ENCODE results near the gene ATP11A.

DNA sequence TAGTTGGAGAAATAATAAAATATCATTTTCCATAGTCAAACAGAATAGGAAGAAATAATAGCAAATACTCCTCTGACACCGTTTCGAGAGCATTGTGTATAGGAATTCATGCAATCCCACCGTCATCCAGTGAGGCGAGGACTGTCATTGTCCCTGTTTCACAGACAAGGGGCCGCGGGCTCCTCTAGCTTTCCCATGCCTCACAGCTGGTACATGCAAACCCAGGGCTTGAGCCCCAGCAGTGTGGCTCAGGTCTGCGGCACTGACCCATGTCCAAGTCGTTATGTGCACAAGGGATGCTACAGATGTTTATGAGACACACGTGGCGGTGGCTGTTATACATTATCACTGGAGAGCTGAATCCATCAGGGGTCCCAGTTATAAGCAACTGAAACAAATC is 18.5 kb upstream of the ATP11A start:
- TF ChIP-seq, protein P1, sequence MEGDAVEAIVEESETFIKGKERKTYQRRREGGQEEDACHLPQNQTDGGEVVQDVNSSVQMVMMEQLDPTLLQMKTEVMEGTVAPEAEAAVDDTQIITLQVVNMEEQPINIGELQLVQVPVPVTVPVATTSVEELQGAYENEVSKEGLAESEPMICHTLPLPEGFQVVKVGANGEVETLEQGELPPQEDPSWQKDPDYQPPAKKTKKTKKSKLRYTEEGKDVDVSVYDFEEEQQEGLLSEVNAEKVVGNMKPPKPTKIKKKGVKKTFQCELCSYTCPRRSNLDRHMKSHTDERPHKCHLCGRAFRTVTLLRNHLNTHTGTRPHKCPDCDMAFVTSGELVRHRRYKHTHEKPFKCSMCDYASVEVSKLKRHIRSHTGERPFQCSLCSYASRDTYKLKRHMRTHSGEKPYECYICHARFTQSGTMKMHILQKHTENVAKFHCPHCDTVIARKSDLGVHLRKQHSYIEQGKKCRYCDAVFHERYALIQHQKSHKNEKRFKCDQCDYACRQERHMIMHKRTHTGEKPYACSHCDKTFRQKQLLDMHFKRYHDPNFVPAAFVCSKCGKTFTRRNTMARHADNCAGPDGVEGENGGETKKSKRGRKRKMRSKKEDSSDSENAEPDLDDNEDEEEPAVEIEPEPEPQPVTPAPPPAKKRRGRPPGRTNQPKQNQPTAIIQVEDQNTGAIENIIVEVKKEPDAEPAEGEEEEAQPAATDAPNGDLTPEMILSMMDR (IDR thresholded peaks at IDR 0.05 in 2 of 3, conservative IDR thresholded peaks at IDR 0.05 in 1 of 3; ENCODE audit: borderline replicate concordance in 1 of 3, insufficient read depth in 1 of 3, low read depth in 2 of 3, low read length in 2 of 3) = no peak
- TF ChIP-seq, protein P2, sequence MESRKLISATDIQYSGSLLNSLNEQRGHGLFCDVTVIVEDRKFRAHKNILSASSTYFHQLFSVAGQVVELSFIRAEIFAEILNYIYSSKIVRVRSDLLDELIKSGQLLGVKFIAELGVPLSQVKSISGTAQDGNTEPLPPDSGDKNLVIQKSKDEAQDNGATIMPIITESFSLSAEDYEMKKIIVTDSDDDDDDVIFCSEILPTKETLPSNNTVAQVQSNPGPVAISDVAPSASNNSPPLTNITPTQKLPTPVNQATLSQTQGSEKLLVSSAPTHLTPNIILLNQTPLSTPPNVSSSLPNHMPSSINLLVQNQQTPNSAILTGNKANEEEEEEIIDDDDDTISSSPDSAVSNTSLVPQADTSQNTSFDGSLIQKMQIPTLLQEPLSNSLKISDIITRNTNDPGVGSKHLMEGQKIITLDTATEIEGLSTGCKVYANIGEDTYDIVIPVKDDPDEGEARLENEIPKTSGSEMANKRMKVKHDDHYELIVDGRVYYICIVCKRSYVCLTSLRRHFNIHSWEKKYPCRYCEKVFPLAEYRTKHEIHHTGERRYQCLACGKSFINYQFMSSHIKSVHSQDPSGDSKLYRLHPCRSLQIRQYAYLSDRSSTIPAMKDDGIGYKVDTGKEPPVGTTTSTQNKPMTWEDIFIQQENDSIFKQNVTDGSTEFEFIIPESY (IDR thresholded peaks at IDR 0.05; ENCODE audit: extremely low read depth, insufficient replicate concordance, low read length) = no peak
- no peak for TF ChIP-seq EZH2 (IDR thresholded peaks at IDR 0.05)
- TF ChIP-seq SIN3A (IDR thresholded peaks at IDR 0.05; ENCODE audit: low read depth) = no peak
- no peak for TF ChIP-seq JUND (IDR thresholded peaks at IDR 0.05)
- no peak for TF ChIP-seq CEBPB (IDR thresholded peaks at IDR 0.05; ENCODE audit: low read depth)
- no peak for TF ChIP-seq POLR2AphosphoS5 (IDR thresholded peaks at IDR 0.05; ENCODE audit: low read depth, low read length)
- no peak for TF ChIP-seq SP1 (IDR thresholded peaks at IDR 0.05; ENCODE audit: low read depth)
- TF ChIP-seq POLR2A (IDR thresholded peaks at IDR 0.05; ENCODE audit: borderline replicate concordance, extremely low read depth, insufficient read depth, insufficient read length) = no peak
- no peak for TF ChIP-seq EZH2phosphoT487 (IDR thresholded peaks at IDR 0.05; ENCODE audit: borderline replicate concordance)
- no peak for TF ChIP-seq ELF1 (IDR thresholded peaks at IDR 0.05; ENCODE audit: borderline replicate concordance, low read depth)

All from HCT116 (cell line).